Measurements from ENCODE around the gene TSHZ2. TPM values are rescaled to one million over a fixed set of nuclear protein-coding genes. Genes with fewer than 3 reads are reported as not detected.

Gene TSHZ2
- total and polyA plus RNA-seq, 3 donors from 2014 or later = 13.0 to 41.9 (median 40.4) TPM

DNA sequence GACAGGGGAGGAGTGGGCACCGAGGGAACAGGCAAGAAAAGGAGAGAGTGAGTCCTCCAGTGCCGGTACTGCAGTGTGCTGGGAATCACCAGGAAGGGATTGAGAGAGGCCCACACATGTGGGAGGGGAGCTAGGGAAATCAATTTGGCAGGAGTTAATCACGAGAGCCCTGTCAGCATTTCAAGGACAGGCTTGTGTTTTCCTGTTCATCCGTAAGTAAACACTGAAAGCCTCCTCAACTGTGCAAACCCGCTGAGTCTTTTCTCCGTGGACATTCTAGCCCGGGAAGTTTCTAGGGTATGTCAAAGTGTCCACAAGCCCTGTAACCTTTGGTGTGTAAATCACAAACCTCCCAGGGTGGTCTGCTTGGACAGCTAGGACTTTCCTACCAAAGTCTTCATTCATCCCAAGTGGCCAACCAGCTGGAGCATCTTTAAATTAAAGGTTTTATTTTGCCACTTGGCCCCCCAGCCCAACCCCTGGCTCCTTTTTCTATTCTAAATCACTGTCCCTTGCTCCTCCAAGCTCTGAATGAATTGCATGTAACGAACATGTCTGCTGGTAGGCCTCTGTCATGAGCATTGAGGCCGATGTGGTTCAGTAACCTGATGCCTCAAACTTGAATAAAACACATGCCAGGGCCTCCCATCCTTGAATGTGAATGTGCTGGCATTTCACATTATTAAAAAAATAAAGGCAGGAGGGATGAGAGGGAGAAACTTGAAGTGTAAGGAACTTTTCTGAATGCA lies 472.4 kb downstream of the TSHZ2 start:
- peak; percentile 83 for DNase-seq
- Histone ChIP-seq H3K27ac (peak overlapping the region; percentile 86 to 87), H3K4me3 (no peak overlapping the region), H3K36me3 (ENCODE audit: low read depth, missing control alignments) (no peaks in the 10 kb centered on the region), H3K9me3 (no peaks in the 10 kb centered on the region), H3K4me1 (peaks cover 32% of the 10 kb centered on the region), H3K27me3 (no peaks in the 10 kb centered on the region)
- intact Hi-C loops (cut with DNase I; ENCODE audit: low total_unique reads) = no loop called here
- 25 to 27% methylated on average over 9 of the region's 9 CpGs for WGBS, 2 donors
- TF ChIP-seq, protein P1, sequence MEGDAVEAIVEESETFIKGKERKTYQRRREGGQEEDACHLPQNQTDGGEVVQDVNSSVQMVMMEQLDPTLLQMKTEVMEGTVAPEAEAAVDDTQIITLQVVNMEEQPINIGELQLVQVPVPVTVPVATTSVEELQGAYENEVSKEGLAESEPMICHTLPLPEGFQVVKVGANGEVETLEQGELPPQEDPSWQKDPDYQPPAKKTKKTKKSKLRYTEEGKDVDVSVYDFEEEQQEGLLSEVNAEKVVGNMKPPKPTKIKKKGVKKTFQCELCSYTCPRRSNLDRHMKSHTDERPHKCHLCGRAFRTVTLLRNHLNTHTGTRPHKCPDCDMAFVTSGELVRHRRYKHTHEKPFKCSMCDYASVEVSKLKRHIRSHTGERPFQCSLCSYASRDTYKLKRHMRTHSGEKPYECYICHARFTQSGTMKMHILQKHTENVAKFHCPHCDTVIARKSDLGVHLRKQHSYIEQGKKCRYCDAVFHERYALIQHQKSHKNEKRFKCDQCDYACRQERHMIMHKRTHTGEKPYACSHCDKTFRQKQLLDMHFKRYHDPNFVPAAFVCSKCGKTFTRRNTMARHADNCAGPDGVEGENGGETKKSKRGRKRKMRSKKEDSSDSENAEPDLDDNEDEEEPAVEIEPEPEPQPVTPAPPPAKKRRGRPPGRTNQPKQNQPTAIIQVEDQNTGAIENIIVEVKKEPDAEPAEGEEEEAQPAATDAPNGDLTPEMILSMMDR (IDR thresholded peaks at IDR 0.05) = no peak
- no peak for TF ChIP-seq POLR2A (IDR thresholded peaks at IDR 0.05)

DNA sequence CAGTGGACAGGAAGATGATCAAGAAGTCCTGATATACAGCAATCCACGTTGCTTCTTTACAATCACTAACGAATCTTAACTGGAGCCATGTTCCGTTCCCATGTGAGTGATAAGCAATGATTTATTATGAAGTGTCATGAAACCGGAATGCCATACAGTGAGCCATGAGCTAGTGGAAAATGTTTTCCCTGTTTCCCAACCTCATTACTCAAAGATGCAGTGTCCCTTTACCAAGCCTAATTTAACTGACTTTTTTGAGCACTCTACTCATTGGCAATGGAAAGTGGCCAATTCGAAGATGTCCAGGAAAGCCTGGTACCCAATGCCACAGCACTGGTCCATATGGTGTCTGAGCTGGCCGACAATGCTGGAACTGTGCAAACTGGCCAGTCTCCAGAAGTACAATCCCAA lies 473.2 kb downstream of the TSHZ2 start:
- DNase-seq = no peak
- WGBS, 2 donors = 45 to 52% methylated on average over 6 of the region's 6 CpGs
- intact Hi-C loops (cut with DNase I; ENCODE audit: low total_unique reads) = no loop called here
- Histone ChIP-seq H3K9me3 (no peaks in the 10 kb centered on the region), H3K27ac (peak overlapping the region in 1 of 2 donors; percentile 87), H3K27me3 (no peaks in the 10 kb centered on the region), H3K4me3 (no peak overlapping the region), H3K4me1 (peaks cover 26% of the 10 kb centered on the region), H3K36me3 (ENCODE audit: low read depth, missing control alignments) (no peaks in the 10 kb centered on the region)
- TF ChIP-seq POLR2A (IDR thresholded peaks at IDR 0.05) = no peak
- TF ChIP-seq, protein P1 (IDR thresholded peaks at IDR 0.05) = no peak

GRCh38 chr20:53445932-53446331 lies 473.8 kb downstream of the TSHZ2 start:
- Histone ChIP-seq H3K4me1 (peaks cover 26% of the 10 kb centered on the region), H3K27me3 (no peaks in the 10 kb centered on the region), H3K9me3 (no peaks in the 10 kb centered on the region), H3K36me3 (ENCODE audit: low read depth, missing control alignments) (no peaks in the 10 kb centered on the region), H3K4me3 (no peak overlapping the region), H3K27ac (no peak overlapping the region)
- DNase-seq = no peak
- TF ChIP-seq, protein P1 (IDR thresholded peaks at IDR 0.05) = no peak
- no peak for TF ChIP-seq POLR2A (IDR thresholded peaks at IDR 0.05)
- 82 to 91% methylated on average over 5 to 7 of the region's 7 CpGs for WGBS, 2 donors
- intact Hi-C loops (cut with DNase I; ENCODE audit: low total_unique reads) = no loop called here

- H3K4me1 ChIP-seq = peaks cover 26% of the 10 kb centered on the region
- intact Hi-C loops (cut with DNase I; ENCODE audit: low total_unique reads) = no loop called here
- H3K36me3 ChIP-seq (ENCODE audit: low read depth, missing control alignments) = no peaks in the 10 kb centered on the region
- 85 to 87% methylated on average over 3 of the region's 3 CpGs for WGBS, 2 donors
- no peaks in the 10 kb centered on the region for H3K9me3 ChIP-seq
- no peak for DNase-seq
- H3K27me3 ChIP-seq = no peaks in the 10 kb centered on the region
- TF ChIP-seq, protein P1 (IDR thresholded peaks at IDR 0.05) = no peak
- no peak for TF ChIP-seq POLR2A (IDR thresholded peaks at IDR 0.05)
- no peak overlapping the region for H3K4me3 ChIP-seq
- H3K27ac ChIP-seq = no peak overlapping the region
These were observed 475.2 kb downstream of the TSHZ2 start for GRCh38 chr20:53447316-53447715.

GRCh38 chr20:53448426-53448825 lies 476.3 kb downstream of the TSHZ2 start:
- H3K9me3 ChIP-seq = no peaks in the 10 kb centered on the region
- 83 to 94% methylated on average over 1 of the region's 1 CpG for WGBS, 2 donors
- peaks cover 25% of the 10 kb centered on the region for H3K4me1 ChIP-seq
- no peak overlapping the region for H3K4me3 ChIP-seq
- no peaks in the 10 kb centered on the region for H3K36me3 ChIP-seq (ENCODE audit: low read depth, missing control alignments)
- intact Hi-C loops (cut with DNase I; ENCODE audit: low total_unique reads) = no loop called here
- no peak overlapping the region for H3K27ac ChIP-seq
- H3K27me3 ChIP-seq = no peaks in the 10 kb centered on the region
- no peak for TF ChIP-seq POLR2A (IDR thresholded peaks at IDR 0.05)
- TF ChIP-seq, protein P1 (IDR thresholded peaks at IDR 0.05) = no peak
- DNase-seq = no peak

All from testis (tissue), 3 donors.